Ovary (tissue), 9 donors: ENCODE data around the gene ARID5B. TPM values are rescaled to one million over a fixed set of nuclear protein-coding genes. Genes with fewer than 3 reads are reported as not detected.

Experiments used
- DNase-seq, 5 donors: peaks; one replicate each; pipeline ENCODE4 v3.0.0-alpha.2; 2019 to 2020
- H3K27ac ChIP-seq, 2 donors: fragments of 200-600 bp; one replicate each; pipeline versions ENCODE4 v1.5.1 to v1.8.0; 2019 to 2022
- H3K27me3 ChIP-seq: fragments of 200-600 bp; one replicate; pipeline ENCODE4 v1.8.0; 2022
- H3K36me3 ChIP-seq: fragments of 200-600 bp; sonication (generic); one replicate; pipeline ENCODE4 v1.5.1; 2019
- H3K4me1 ChIP-seq: one replicate; pipeline ENCODE4 v1.8.1; 2013; ENCODE audit warnings: mild to moderate bottlenecking, moderate library complexity; ENCODE audit not compliant: insufficient read depth
- H3K4me3 ChIP-seq: fragments of 200-600 bp; sonication (generic); one replicate; pipeline ENCODE4 v1.5.1; 2017
- H3K9me3 ChIP-seq, 2 donors: fragments of 200-600 bp in 1 of 2; sonication (generic) in 1 of 2; one replicate each; pipeline versions ENCODE4 v1.5.1 to v1.8.1; 2013 to 2019; ENCODE audit warnings: mild to moderate bottlenecking in 1 of 2, moderate library complexity in 1 of 2
- CTCF ChIP-seq, 3 donors: fragments of 450-650 bp in 2 of 3; fragments of 200-600 bp in 1 of 3; IDR thresholded peaks; one replicate each; pipeline versions ENCODE4 v1.5.1 to v1.8.0; 2016 to 2022; ENCODE audit warnings: antibody characterized with exemption in 3 of 3, mild to moderate bottlenecking in 1 of 3
- EP300 ChIP-seq: sonication (generic); formaldehyde crosslinking; IDR thresholded peaks from one replicate; pipeline ENCODE4 v1.6.1; 2017; ENCODE audit warnings: antibody characterized with exemption
- POLR2A ChIP-seq: fragments of 450-650 bp; IDR thresholded peaks from one replicate; pipeline ENCODE4 v1.6.1; 2017; ENCODE audit warnings: antibody characterized with exemption, mild to moderate bottlenecking, moderate library complexity
- WGBS, 3 donors: extraction: QIAGEN DNeasy Blood & Tissue Kit in 1 of 3; methylation state at CpG; one replicate each; pipeline versions ENCODE4 v1.1.5 to v1.1.7; 2013 to 2017; 5-methylcytosine and 5-hydroxymethylcytosine counted together
- intact Hi-C, 4 donors: fragments of 100-400 bp; cut with DNase I; formaldehyde crosslinking; loops; one replicate each; pipeline versions ENCODE4 v1.11.0 to v1.15.1; 2022 to 2023
- polyA plus RNA-seq, 2 donors: library from polyadenylated mRNA; stranded (reverse); fragments of 200-250 nt in 1 of 2; fragments of 350-450 nt in 1 of 2; fragmentation: Illumina TruSeq in 1 of 2; extraction: RNeasy Lipid Tissue Mini Kit (QIAGEN cat#74804) in 1 of 2; gene quantifications; one replicate each; pipeline ENCODE4 v1.2.3, GENCODE V29; 2013 to 2014
- total RNA-seq, 7 donors: library from RNA; depleted of rRNA in 2 of 7; stranded (reverse); fragments of >200 nt in 2 of 7; fragmentation: NEBNext Ultra II Directional in 3 of 7; extraction: Animal tissue kit (Norgen Biotek cat#: 25700) in 3 of 7; gene quantifications; one replicate each; pipeline versions ENCODE4 v1.1.0 to v1.2.4, GENCODE V29; 2016 to 2023
- donor health status: DM: no; HTN: no; CAD: no; lungs with moderate emphysema.
- donor health status: DM: no; HTN: no; CAD: no.
- donor health status: Bipolar disorder and iron deficiency.
- donor health status: DM: yes; HTN: yes; CAD: no.
- donor health status: DM: no; HTN: no; CAD: no.
- donor health status: DM: yes; HTN: yes; CAD: no.

ARID5B gene
- total and polyA plus RNA-seq, 9 donors: 18.3 to 61.8 (median 28.3) TPM

DNA sequence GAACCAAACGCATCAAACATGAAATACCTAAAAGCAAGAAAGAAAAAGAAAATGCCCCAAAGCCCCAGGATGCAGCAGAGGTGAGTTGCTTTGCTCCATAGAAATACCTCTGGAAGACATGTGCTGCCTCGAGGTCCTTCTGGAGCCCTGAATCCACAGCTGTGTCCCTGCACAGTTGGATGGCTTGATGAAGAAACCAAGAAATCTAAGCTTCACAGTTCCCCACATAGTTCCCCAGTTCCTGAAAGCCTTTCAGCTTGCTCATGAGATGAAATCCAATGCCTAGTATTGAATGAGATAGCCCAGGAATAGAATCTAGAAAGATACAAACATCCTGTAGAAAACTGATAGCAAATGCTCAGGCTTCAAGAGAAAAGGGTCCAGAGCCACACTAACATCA lies 184.3 kb downstream of the ARID5B start:
- Histone ChIP-seq H3K9me3 (no peaks in the 10 kb centered on the region), H3K27me3 (no peaks in the 10 kb centered on the region), H3K36me3 (no peaks in the 10 kb centered on the region), H3K27ac (no peak overlapping the region), H3K4me1 (peaks cover 8% of the 10 kb centered on the region), H3K4me3 (no peak overlapping the region)
- DNase-seq: no peak
- WGBS, 3 donors: 86 to 95% (median 94%) methylated on average over 2 of the region's 2 CpGs
- intact Hi-C loops: no loop called here
- TF ChIP-seq POLR2A (no peak), EP300 (no peak), CTCF (IDR thresholded peaks at IDR 0.05) (no peak)

- WGBS, 3 donors: 52 to 70% (median 68%) methylated on average over 2 of the region's 2 CpGs
- Histone ChIP-seq H3K9me3 (no peaks in the 10 kb centered on the region), H3K4me3 (no peak overlapping the region), H3K36me3 (no peaks in the 10 kb centered on the region), H3K27ac (no peak overlapping the region), H3K4me1 (peaks cover 5% of the 10 kb centered on the region), H3K27me3 (no peaks in the 10 kb centered on the region)
- intact Hi-C loops: no loop called here
- no peak for TF ChIP-seq POLR2A
- TF ChIP-seq CTCF (IDR thresholded peaks at IDR 0.05): no peak
- no peak for TF ChIP-seq EP300
- no peak for DNase-seq
These were observed 185.8 kb downstream of the ARID5B start for GRCh38 chr10:62087329-62087728.

- no peak overlapping the region for H3K27ac ChIP-seq
- H3K4me1 ChIP-seq: peaks cover 8% of the 10 kb centered on the region
- H3K36me3 ChIP-seq: no peaks in the 10 kb centered on the region
- TF ChIP-seq POLR2A (no peak), CTCF (IDR thresholded peaks at IDR 0.05) (no peak)
- no peaks in the 10 kb centered on the region for H3K27me3 ChIP-seq
- DNase-seq: no peak
- no peaks in the 10 kb centered on the region for H3K9me3 ChIP-seq
- WGBS, 3 donors: 95 to 97% (median 96%) methylated on average over 3 of the region's 3 CpGs
- no peak overlapping the region for H3K4me3 ChIP-seq
- intact Hi-C loops: no loop called here
These were observed 187.3 kb downstream of the ARID5B start for GRCh38 chr10:62088786-62089185.

- no peak for TF ChIP-seq CTCF (IDR thresholded peaks at IDR 0.05)
- TF ChIP-seq EP300: no peak
- no peak for TF ChIP-seq POLR2A
- intact Hi-C loops: no loop called here
These were observed 191.0 kb downstream of the ARID5B start for GRCh38 chr10:62092301-62093030.

More at GRCh38 chr10:62092301-62093030, 191.0 kb downstream of the ARID5B start:
- 93 to 96% (median 93%) methylated on average over 22 of the region's 22 CpGs for whole genome bisulfite sequencing, 3 donors
- DNase-seq: no peak
- no peaks in the 10 kb centered on the region for H3K27me3 ChIP-seq
- peaks cover 12% of the 10 kb centered on the region for H3K4me1 ChIP-seq
- no peak overlapping the region for H3K4me3 ChIP-seq
- no peaks in the 10 kb centered on the region for H3K36me3 ChIP-seq
- H3K27ac ChIP-seq: peak overlapping the region in 1 of 2 donors; percentile 7
- no peaks in the 10 kb centered on the region for H3K9me3 ChIP-seq
